HCT116 (cell line): ENCODE results near the gene RUNX2. TPM values are rescaled to one million over a fixed set of nuclear protein-coding genes. Genes with fewer than 3 reads are reported as not detected.

ENCODE experiments used
- ATAC-seq: fragments of 200-7000 bp; cut with Tn5 transposase; 2 replicates; pipeline ENCODE4 v1.9.1; 2020; ENCODE audit warnings: mild to moderate bottlenecking, moderate library complexity
- BruUV-seq: library from RNA; stranded (reverse); fragments of 400-500 nt; replicated peaks from 2 replicates; lab custom pipeline; 2021; lab: Mats Ljungman, UMichigan
- CTCF ChIA-PET: fragments of 300-600 bp; sonication (Branson Sonifier 250); formaldehyde crosslinking; loops from one replicate; lab custom pipeline; 2021; ENCODE audit warnings: antibody characterized with exemption; lab: Charles Lee
- POLR2A ChIA-PET: fragments of 300-600, 350-600 bp; sonication (Branson Sonifier 250); formaldehyde crosslinking; loops from one replicate; lab custom pipeline; 2021; ENCODE audit warnings: antibody characterized with exemption; lab: Charles Lee
- RAD21 ChIA-PET, 2 experiments: fragments of 300-600 bp; sonication (Branson Sonifier 250); formaldehyde crosslinking; loops; one replicate each; lab custom pipeline; 2023; ENCODE audit warnings: low total read pairs in 2 of 2; ENCODE audit not compliant: uncharacterized antibody in 2 of 2, unreplicated experiment in 2 of 2, low non-redundant PET in 1 of 2; lab: Charles Lee
- DNase-seq: peaks from one replicate; pipeline ENCODE4 v3.0.0-alpha.2; 2010; ENCODE audit warnings: low read depth, low spot score
- H2AFZ ChIP-seq: fragments of 200-600 bp; shearing (Covaris generic), sonication (generic); 2 replicates; pipeline ENCODE4 v1.6.1; 2017; ENCODE audit warnings: low read depth, mixed run types, mixed read lengths, antibody characterized with exemption, low read length; ENCODE audit not compliant: poor library complexity, severe bottlenecking
- H3K27ac ChIP-seq: 2 replicates; pipeline ENCODE4 v1.5.1; 2012; ENCODE audit warnings: low read depth, low read length
- H3K27me3 ChIP-seq: fragments of 200-600 bp; sonication (generic); 2 replicates; pipeline ENCODE4 v1.6.1; 2016; ENCODE audit warnings: mixed run types, low read length, mixed read lengths; ENCODE audit not compliant: insufficient read depth
- H3K36me3 ChIP-seq, 2 experiments: fragments of 200-500 bp in 1 of 2; fragments of 200-600 bp in 1 of 2; sonication (Bioruptor generic) in 1 of 2; sonication (generic) in 1 of 2; 2 replicates each; pipeline versions ENCODE4 v1.5.1 to v1.6.1; 2014 to 2016; ENCODE audit warnings: low read length in 2 of 2, inconsistent platforms in 1 of 2, mixed read lengths in 1 of 2, mixed run types in 1 of 2; ENCODE audit not compliant: insufficient read depth in 2 of 2, control insufficient read depth in 1 of 2
- H3K4me1 ChIP-seq, 2 experiments: fragments of 200-600 bp in 1 of 2; sonication (generic) in 1 of 2; 2 replicates each; pipeline versions ENCODE4 v1.5.1 to v1.6.1; 2012 to 2017; ENCODE audit warnings: low read length in 2 of 2, inconsistent platforms in 1 of 2, mild to moderate bottlenecking in 1 of 2, mixed read lengths in 1 of 2, mixed run types in 1 of 2, moderate library complexity in 1 of 2; ENCODE audit not compliant: insufficient read depth in 2 of 2, control insufficient read depth in 1 of 2
- H3K4me2 ChIP-seq: fragments of 200-600 bp; sonication (generic); 2 replicates; pipeline ENCODE4 v1.6.1; 2017; ENCODE audit warnings: mixed run types, low read length, mixed read lengths
- H3K4me3 ChIP-seq, 2 experiments: fragments of 200-600 bp in 1 of 2; sonication (generic) in 1 of 2; replicated peaks in 1 of 2; 2 replicates each; pipeline ENCODE4 v1.5.1; 2011 to 2016; ENCODE audit warnings: low read length in 2 of 2, control low read depth in 1 of 2, low read depth in 1 of 2, mild to moderate bottlenecking in 1 of 2, mixed read lengths in 1 of 2, mixed run types in 1 of 2
- H3K79me2 ChIP-seq: fragments of 200-600 bp; sonication (generic); 2 replicates; pipeline ENCODE4 v1.6.1; 2017; ENCODE audit warnings: mild to moderate bottlenecking, mixed run types, low read length, moderate library complexity, mixed read lengths; ENCODE audit not compliant: insufficient read depth
- H3K9ac ChIP-seq: fragments of 200-600 bp; sonication (generic); 2 replicates; pipeline ENCODE4 v1.6.1; 2016; ENCODE audit warnings: low read length, mixed read lengths
- H3K9me2 ChIP-seq: fragments of 200-600 bp; sonication (generic), shearing (Covaris generic); 2 replicates; pipeline ENCODE4 v1.6.1; 2017; ENCODE audit warnings: mixed run types, mild to moderate bottlenecking, moderate library complexity; ENCODE audit not compliant: insufficient read depth
- H3K9me3 ChIP-seq, 2 experiments: fragments of 200-500 bp in 1 of 2; fragments of 200-600 bp in 1 of 2; sonication (Bioruptor generic) in 1 of 2; sonication (generic) in 1 of 2; 2 replicates each; pipeline ENCODE4 v1.6.1; 2014 to 2017; ENCODE audit warnings: low read length in 2 of 2, mixed read lengths in 2 of 2, inconsistent platforms in 1 of 2, low read depth in 1 of 2, mild to moderate bottlenecking in 1 of 2, mixed run types in 1 of 2, moderate library complexity in 1 of 2; ENCODE audit not compliant: control insufficient read depth in 1 of 2, insufficient read depth in 1 of 2
- H4K20me1 ChIP-seq: fragments of 200-600 bp; sonication (generic), shearing (Covaris generic); 2 replicates; pipeline ENCODE4 v1.6.1; 2017; ENCODE audit warnings: mixed run types, mild to moderate bottlenecking, moderate library complexity; ENCODE audit not compliant: insufficient read depth
- CBX3 ChIP-seq: IDR thresholded peaks from 2 replicates; pipeline ENCODE4 v1.6.1; 2012; ENCODE audit warnings: low read depth
- CEBPB ChIP-seq: IDR thresholded peaks from 2 replicates; pipeline ENCODE4 v1.6.1; 2012; ENCODE audit warnings: low read depth
- ELF1 ChIP-seq: IDR thresholded peaks from 2 replicates; pipeline ENCODE4 v1.6.1; 2012; ENCODE audit warnings: low read depth, borderline replicate concordance
- EZH2phosphoT487 ChIP-seq: fragments of 200-600 bp; IDR thresholded peaks from 2 replicates; pipeline ENCODE4 v1.6.1; 2018; ENCODE audit warnings: antibody characterized with exemption, borderline replicate concordance
- FOSL1 ChIP-seq: IDR thresholded peaks from 2 replicates; pipeline ENCODE4 v1.6.1; 2012; ENCODE audit warnings: low read depth
- POLR2A ChIP-seq: IDR thresholded peaks from 2 replicates; pipeline ENCODE4 v1.7.0; 2011; ENCODE audit warnings: borderline replicate concordance; ENCODE audit not compliant: insufficient read depth, insufficient read length; ENCODE audit errors: extremely low read depth
- RAD21 ChIP-seq: IDR thresholded peaks from 2 replicates; pipeline ENCODE4 v1.6.1; 2012; ENCODE audit warnings: low read depth, mild to moderate bottlenecking
- SIN3A ChIP-seq: IDR thresholded peaks from 2 replicates; pipeline ENCODE4 v1.6.1; 2012; ENCODE audit warnings: low read depth
- SP1 ChIP-seq: IDR thresholded peaks from 2 replicates; pipeline ENCODE4 v1.6.1; 2012; ENCODE audit warnings: low read depth
- SRF ChIP-seq: IDR thresholded peaks from 2 replicates; pipeline ENCODE4 v1.6.1; 2012; ENCODE audit warnings: low read depth
- TCF7L2 ChIP-seq: IDR thresholded peaks from 2 replicates; pipeline ENCODE4 v1.7.0; 2011; ENCODE audit warnings: borderline replicate concordance, inconsistent platforms; ENCODE audit not compliant: insufficient read depth, insufficient read length; ENCODE audit errors: extremely low read depth
- YY1 ChIP-seq: IDR thresholded peaks from 2 replicates; pipeline ENCODE4 v1.6.1; 2011; ENCODE audit warnings: low read length, low read depth, moderate library complexity, mild to moderate bottlenecking; ENCODE audit not compliant: insufficient replicate concordance; ENCODE audit errors: extremely low read depth
- ZNF274 ChIP-seq: fragments of 200-500 bp; sonication (Bioruptor generic); IDR thresholded peaks from 2 replicates; pipeline ENCODE4 v1.6.1; 2014; ENCODE audit warnings: mild to moderate bottlenecking, low read depth, low read length, inconsistent platforms
- intact Hi-C: fragments of 100-400 bp; cut with micrococcal nuclease; formaldehyde crosslinking; loops from 2 replicates; pipeline ENCODE4 v1.10.0; 2022
- total RNA-seq: library from RNA; stranded (reverse); gene quantifications from one replicate; pipeline ENCODE4 v1.2.1, GENCODE V29; 2021; ENCODE audit not compliant: unreplicated experiment
- TF ChIP-seq, protein P1 (sequence below): IDR thresholded peaks from 2 replicates; pipeline ENCODE4 v1.6.1; 2012

RUNX2 gene
- total RNA-seq, 1 experiment from 2014 or later: 1.1 TPM

DNA sequence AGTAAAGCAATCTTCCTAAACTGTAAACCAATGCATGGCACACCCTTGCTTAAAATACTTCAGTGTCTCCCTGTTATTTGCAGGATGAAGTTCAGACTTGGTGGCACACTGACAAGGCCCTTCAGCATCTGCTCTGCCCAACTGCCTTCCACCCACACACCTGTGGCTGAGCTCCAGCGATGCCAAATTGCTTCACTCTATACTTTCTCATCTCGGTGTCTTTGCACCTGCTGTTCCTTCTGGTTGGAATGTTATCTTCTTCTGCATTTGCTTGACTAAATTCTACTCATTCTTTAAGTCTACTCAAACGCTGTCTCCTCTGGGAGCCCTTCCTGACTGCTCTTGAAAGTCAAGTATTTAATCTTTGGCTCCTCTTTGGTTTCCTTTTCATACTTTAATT is 149.7 kb downstream of the RUNX2 start:
- no peaks in the 10 kb centered on the region for H3K9me3 ChIP-seq
- H3K9ac ChIP-seq: no peak overlapping the region
- no peaks in the 10 kb centered on the region for H3K36me3 ChIP-seq
- POLR2A ChIA-PET: interaction anchor here (1.2 kb wide), 1 partner anchor 14 kb away, joined by 3 read pairs; no protein-coding TSS in a partner anchor
- H3K4me1 ChIP-seq: peaks cover 0 to 4% of the 10 kb centered on the region in 2 experiments; a peak in 1 of 4 replicates
- no peak for TF ChIP-seq SRF
- TF ChIP-seq CEBPB: no peak
- TF ChIP-seq SIN3A: no peak
- TF ChIP-seq ZNF274: no peak
- TF ChIP-seq YY1: no peak
- no peak for TF ChIP-seq CBX3
- TF ChIP-seq SP1: no peak
- no peak for TF ChIP-seq EZH2phosphoT487
- TF ChIP-seq RAD21: no peak
- no peak for TF ChIP-seq TCF7L2
- no peak overlapping the region for H3K4me2 ChIP-seq
- RAD21 ChIA-PET: no interaction called here
- intact Hi-C loops: no loop called here
- BruUV-seq: no TSS peak
- CTCF ChIA-PET: no interaction called here
- no peaks in the 10 kb centered on the region for H3K9me2 ChIP-seq
- H3K79me2 ChIP-seq: no peaks in the 10 kb centered on the region
- no peak overlapping the region for H2AFZ ChIP-seq
- H3K27me3 ChIP-seq: no peaks in the 10 kb centered on the region
- H4K20me1 ChIP-seq: no peaks in the 10 kb centered on the region
- no peak for ATAC-seq
- no peak overlapping the region for H3K27ac ChIP-seq
- DNase-seq: no peak
- H3K4me3 ChIP-seq: no peak overlapping the region

DNA sequence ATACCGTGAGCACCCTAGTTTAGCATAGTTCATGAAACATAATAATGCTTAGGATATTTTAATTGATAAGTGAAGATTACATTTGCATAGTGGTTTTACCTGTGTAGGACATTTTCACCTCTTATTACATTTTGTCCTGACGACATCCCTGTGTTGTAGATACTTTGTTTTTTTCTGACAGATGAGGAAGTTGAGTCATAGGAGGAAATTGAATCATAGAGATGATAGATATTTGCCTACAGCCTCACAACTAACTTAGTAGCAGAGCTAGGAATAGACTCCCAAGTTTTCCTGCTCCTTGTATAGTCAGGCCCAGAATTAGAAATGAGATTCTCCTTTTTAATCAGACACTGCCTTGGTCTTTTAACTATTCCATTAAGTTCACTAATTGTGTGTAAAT is 150.1 kb downstream of the RUNX2 start:
- ATAC-seq: no peak
- no peaks in the 10 kb centered on the region for H3K79me2 ChIP-seq

More for the DNA sequence above, 150.1 kb downstream of the RUNX2 start:
- Histone ChIP-seq H2AFZ (no peak overlapping the region), H3K4me3 (no peak overlapping the region), H3K27me3 (no peaks in the 10 kb centered on the region), H3K4me1 (peaks cover 0 to 4% of the 10 kb centered on the region in 2 experiments; a peak in 1 of 4 replicates), H3K9ac (no peak overlapping the region), H3K4me2 (0 out of 2 replicates have a peak overlapping the region, but pooled peaks have one; percentile 13), H3K9me3 (no peaks in the 10 kb centered on the region), H4K20me1 (no peaks in the 10 kb centered on the region), H3K9me2 (no peaks in the 10 kb centered on the region), H3K36me3 (no peaks in the 10 kb centered on the region), H3K27ac (no peak overlapping the region)
- DNase-seq: no peak
- RAD21 ChIA-PET: no interaction called here
- no TSS peak for BruUV-seq
- POLR2A ChIA-PET: interaction anchor here (1.2 kb wide), 1 partner anchor 14 kb away, joined by 3 read pairs; no protein-coding TSS in a partner anchor
- TF ChIP-seq POLR2A (no peak), FOSL1 (peak; percentile 45; the same call in 1 of the 2 replicates), CEBPB (no peak), CBX3 (no peak), YY1 (no peak), ELF1 (no peak)
- TF ChIP-seq, protein P1, sequence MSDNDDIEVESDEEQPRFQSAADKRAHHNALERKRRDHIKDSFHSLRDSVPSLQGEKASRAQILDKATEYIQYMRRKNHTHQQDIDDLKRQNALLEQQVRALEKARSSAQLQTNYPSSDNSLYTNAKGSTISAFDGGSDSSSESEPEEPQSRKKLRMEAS: no peak
- intact Hi-C loops: no loop called here
- CTCF ChIA-PET: no interaction called here
